ENCODE data around the gene TRERF1.
"Not testable (repeated sequence)": the region's sequence is repeated elsewhere in the genome, so short reads cannot be mapped to it uniquely, and the experiment has no call there.

The TRERF1 gene

DNA sequence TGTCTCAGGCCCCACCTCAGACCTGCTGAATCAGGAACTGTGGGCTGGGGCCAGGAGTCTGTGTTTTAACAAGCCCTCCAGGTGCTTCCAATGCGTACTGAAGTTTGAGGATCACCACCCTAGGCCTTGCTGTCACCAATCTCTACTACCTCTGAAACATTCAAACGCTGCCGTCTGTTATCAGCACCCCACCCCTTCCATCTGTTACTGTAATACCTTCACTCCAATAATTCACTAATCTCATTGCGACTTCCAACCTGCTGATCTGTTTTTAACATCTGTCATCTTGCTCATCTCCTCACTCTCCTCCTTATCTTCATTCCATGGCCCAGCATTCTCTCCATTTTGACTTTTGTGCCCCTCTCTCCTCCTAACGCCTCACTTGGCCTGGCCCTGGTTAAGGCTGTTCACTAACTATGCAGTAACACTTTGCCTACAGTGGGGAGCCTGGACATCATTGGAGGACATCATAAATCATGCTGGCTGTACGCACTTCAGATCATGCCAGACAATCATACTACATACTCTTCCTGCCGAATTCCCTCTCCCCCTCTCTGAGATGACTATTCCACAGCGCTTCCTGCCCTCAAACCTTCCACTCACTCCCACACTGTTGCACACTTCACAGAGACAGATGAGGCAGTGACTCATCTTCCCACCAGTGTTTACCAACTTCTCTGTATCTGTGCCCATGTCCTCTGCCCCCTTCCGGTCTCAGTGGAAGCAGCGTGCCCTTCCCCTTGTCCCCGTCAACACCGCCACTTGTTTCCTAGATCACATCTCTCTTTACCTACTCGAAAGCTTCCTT is 254.0 kb downstream of the TRERF1 start:
- in situ Hi-C loops (cut with MboI; ENCODE audit: low sequenced_read_pairs, unreplicated experiment) = no loop called here
- no peak for DNase-seq (ENCODE audit: low spot score)
- TF ChIP-seq, protein P1, sequence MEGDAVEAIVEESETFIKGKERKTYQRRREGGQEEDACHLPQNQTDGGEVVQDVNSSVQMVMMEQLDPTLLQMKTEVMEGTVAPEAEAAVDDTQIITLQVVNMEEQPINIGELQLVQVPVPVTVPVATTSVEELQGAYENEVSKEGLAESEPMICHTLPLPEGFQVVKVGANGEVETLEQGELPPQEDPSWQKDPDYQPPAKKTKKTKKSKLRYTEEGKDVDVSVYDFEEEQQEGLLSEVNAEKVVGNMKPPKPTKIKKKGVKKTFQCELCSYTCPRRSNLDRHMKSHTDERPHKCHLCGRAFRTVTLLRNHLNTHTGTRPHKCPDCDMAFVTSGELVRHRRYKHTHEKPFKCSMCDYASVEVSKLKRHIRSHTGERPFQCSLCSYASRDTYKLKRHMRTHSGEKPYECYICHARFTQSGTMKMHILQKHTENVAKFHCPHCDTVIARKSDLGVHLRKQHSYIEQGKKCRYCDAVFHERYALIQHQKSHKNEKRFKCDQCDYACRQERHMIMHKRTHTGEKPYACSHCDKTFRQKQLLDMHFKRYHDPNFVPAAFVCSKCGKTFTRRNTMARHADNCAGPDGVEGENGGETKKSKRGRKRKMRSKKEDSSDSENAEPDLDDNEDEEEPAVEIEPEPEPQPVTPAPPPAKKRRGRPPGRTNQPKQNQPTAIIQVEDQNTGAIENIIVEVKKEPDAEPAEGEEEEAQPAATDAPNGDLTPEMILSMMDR (IDR thresholded peaks at IDR 0.05; ENCODE audit: borderline replicate concordance, control extremely low read depth, extremely low read depth, insufficient read depth, missing control alignments) = no peak

GRCh38 chr6:42195415-42195814 is 256.3 kb downstream of the TRERF1 start:
- in situ Hi-C loops (cut with MboI; ENCODE audit: low sequenced_read_pairs, unreplicated experiment) = no loop called here
- TF ChIP-seq, protein P1 (IDR thresholded peaks at IDR 0.05; ENCODE audit: borderline replicate concordance, control extremely low read depth, extremely low read depth, insufficient read depth, missing control alignments) = no peak
- no peak for DNase-seq (ENCODE audit: low spot score)

- in situ Hi-C loops (cut with MboI; ENCODE audit: low sequenced_read_pairs, unreplicated experiment) = no loop called here
- DNase-seq (ENCODE audit: low spot score) = no peak
- TF ChIP-seq, protein P1 (IDR thresholded peaks at IDR 0.05; ENCODE audit: borderline replicate concordance, control extremely low read depth, extremely low read depth, insufficient read depth, missing control alignments) = no peak
Observed at GRCh38 chr6:42194056-42194455, 257.7 kb downstream of the TRERF1 start.

- in situ Hi-C loops (cut with MboI; ENCODE audit: low sequenced_read_pairs, unreplicated experiment) = no loop called here
- TF ChIP-seq, protein P1 (IDR thresholded peaks at IDR 0.05; ENCODE audit: borderline replicate concordance, control extremely low read depth, extremely low read depth, insufficient read depth, missing control alignments) = no peak
- DNase-seq (ENCODE audit: low spot score) = no peak
Observed at GRCh38 chr6:42193491-42193894, 258.2 kb downstream of the TRERF1 start.

GRCh38 chr6:42192385-42192784 is 259.3 kb downstream of the TRERF1 start:
- in situ Hi-C loops (cut with MboI; ENCODE audit: low sequenced_read_pairs, unreplicated experiment); DNase-seq (ENCODE audit: low spot score): not testable (repeated sequence)

GRCh38 chr6:42190554-42191183 is 261.1 kb downstream of the TRERF1 start:
- no peak for DNase-seq (ENCODE audit: low spot score)
- in situ Hi-C loops (cut with MboI; ENCODE audit: low sequenced_read_pairs, unreplicated experiment) = no loop called here
- TF ChIP-seq, protein P1 (IDR thresholded peaks at IDR 0.05; ENCODE audit: borderline replicate concordance, control extremely low read depth, extremely low read depth, insufficient read depth, missing control alignments) = no peak

DNA sequence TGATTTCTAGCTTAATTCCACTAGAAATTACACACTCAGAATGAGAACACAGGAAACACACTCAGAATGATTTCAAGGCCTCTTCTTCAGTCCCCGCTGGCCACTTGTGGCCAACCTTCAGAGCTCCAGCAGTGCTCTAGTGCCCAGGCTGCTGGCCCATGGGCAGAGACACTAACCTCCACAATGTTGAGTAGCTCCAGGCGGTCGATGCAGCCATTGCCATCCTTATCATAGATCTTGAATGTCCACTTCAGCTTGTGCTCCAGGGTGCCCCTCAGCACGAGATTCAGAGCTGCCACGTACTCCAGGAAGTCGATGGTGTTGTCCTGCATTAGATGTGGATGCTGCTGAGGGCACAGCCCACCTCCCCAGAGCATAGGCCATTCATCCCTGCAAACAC is 263.3 kb downstream of the TRERF1 start:
- TF ChIP-seq, protein P1 (IDR thresholded peaks at IDR 0.05; ENCODE audit: borderline replicate concordance, control extremely low read depth, extremely low read depth, insufficient read depth, missing control alignments) = no peak
- no peak for DNase-seq (ENCODE audit: low spot score)
- in situ Hi-C loops (cut with MboI; ENCODE audit: low sequenced_read_pairs, unreplicated experiment) = no loop called here

Measured in GM13976 (cell line).